B cell (primary cell): ENCODE results near the gene SLC9A9. TPM values are rescaled to one million over a fixed set of nuclear protein-coding genes. Genes with fewer than 3 reads are reported as not detected.

Experiments
- ATAC-seq: fragments of 200-7000 bp; cut with Tn5 transposase; one replicate; pipeline ENCODE4 v1.10.0; 2021; ENCODE audit warnings: low read depth, mild to moderate bottlenecking, moderate number of reproducible peaks, moderate library complexity
- CTCF ChIA-PET: fragments of 350-600 bp; sonication (Branson Sonifier 250); formaldehyde crosslinking; loops from one replicate; lab custom pipeline; 2021; ENCODE audit warnings: antibody characterized with exemption, inconsistent platforms; lab: Charles Lee
- POLR2A ChIA-PET: fragments of 350-600 bp; sonication (Branson Sonifier 250); formaldehyde crosslinking; loops from one replicate; lab custom pipeline; 2021; ENCODE audit warnings: antibody characterized with exemption; lab: Charles Lee
- DNase-seq: peaks from one replicate; pipeline ENCODE4 v3.0.0; 2013
- H2AFZ ChIP-seq: 2 replicates; pipeline ENCODE4 v1.6.1; 2012; ENCODE audit warnings: mild to moderate bottlenecking, low read depth, low read length; ENCODE audit not compliant: insufficient read depth, poor library complexity, severe bottlenecking
- H3K27ac ChIP-seq, 2 donors: 1 replicate in 1 of 2; 2 replicates in 1 of 2; pipeline ENCODE4 v1.5.1; 2012 to 2013; ENCODE audit warnings: low read length in 2 of 2, mild to moderate bottlenecking in 2 of 2, moderate library complexity in 1 of 2
- H3K27me3 ChIP-seq, 4 experiments: fragments of 200-600 bp in 1 of 4; sonication (generic) in 1 of 4; replicated peaks in 1 of 4; 1 replicate in 2 of 4; 2 replicates in 2 of 4; pipeline versions ENCODE4 v1.6.1 to v1.7.0; 2013 to 2016; ENCODE audit warnings: low read length in 3 of 4, mild to moderate bottlenecking in 2 of 4, mixed read lengths in 1 of 4, moderate library complexity in 1 of 4; ENCODE audit not compliant: insufficient read depth in 4 of 4, control insufficient read depth in 3 of 4; ENCODE audit errors: control extremely low read depth in 1 of 4
- H3K36me3 ChIP-seq, 2 experiments: replicated peaks in 1 of 2; 1 replicate in 1 of 2; 2 replicates in 1 of 2; pipeline versions ENCODE4 v1.6.1 to v1.7.1; 2013; ENCODE audit warnings: low read length in 1 of 2; ENCODE audit not compliant: insufficient read depth in 2 of 2, control insufficient read depth in 1 of 2; ENCODE audit errors: control extremely low read depth in 1 of 2, extremely low read depth in 1 of 2
- H3K4me1 ChIP-seq, 2 donors: fragments of 200-600 bp in 1 of 2; sonication (generic) in 1 of 2; 1 replicate in 1 of 2; 2 replicates in 1 of 2; pipeline versions ENCODE4 v1.5.1 to v1.6.1; 2013 to 2017; ENCODE audit warnings: low read length in 2 of 2; ENCODE audit not compliant: control insufficient read depth in 2 of 2, insufficient read depth in 2 of 2
- H3K4me2 ChIP-seq: replicated peaks from 2 replicates; pipeline ENCODE3; 2012; ENCODE audit warnings: mild to moderate bottlenecking, low read depth, low read length; ENCODE audit not compliant: poor library complexity, severe bottlenecking
- H3K4me3 ChIP-seq, 5 experiments: fragments of 200-600 bp in 1 of 5; sonication (generic) in 1 of 5; 1 replicate in 3 of 5; 2 replicates in 2 of 5; pipeline versions ENCODE4 v1.5.1 to v1.7.0; 2011 to 2016; ENCODE audit warnings: low read length in 4 of 5, mild to moderate bottlenecking in 4 of 5, low read depth in 2 of 5, control low read depth in 1 of 5, moderate library complexity in 1 of 5; ENCODE audit not compliant: insufficient read depth in 1 of 5; ENCODE audit errors: control extremely low read depth in 1 of 5, extremely low read depth in 1 of 5
- H3K79me2 ChIP-seq: fragments of 200-600 bp; sonication (generic); one replicate; pipeline ENCODE4 v1.6.0; 2016; ENCODE audit warnings: low read length; ENCODE audit not compliant: control insufficient read depth, insufficient read depth
- H3K9ac ChIP-seq: fragments of 200-600 bp; sonication (generic); 2 replicates; pipeline ENCODE4 v1.6.1; 2017; ENCODE audit warnings: mild to moderate bottlenecking, low read length, moderate library complexity
- H3K9me3 ChIP-seq, 3 donors: one replicate each; pipeline versions ENCODE4 v1.6.1 to v1.7.1; 2013; ENCODE audit warnings: low read length in 2 of 3; ENCODE audit not compliant: control insufficient read depth in 2 of 3, insufficient read depth in 1 of 3; ENCODE audit errors: control extremely low read depth in 1 of 3
- H4K20me1 ChIP-seq: 2 replicates; pipeline ENCODE4 v1.6.0; 2012; ENCODE audit warnings: mild to moderate bottlenecking, low read length; ENCODE audit not compliant: insufficient read depth, control insufficient read depth, poor library complexity, severe bottlenecking
- H3K27ac Mint-ChIP-seq: one replicate; pipeline ENCODE4 v1.8.0; 2021; ENCODE audit warnings: mixed read lengths
- H3K27me3 Mint-ChIP-seq: one replicate; pipeline ENCODE4 v1.8.0; 2021; ENCODE audit warnings: mixed read lengths
- H3K4me1 Mint-ChIP-seq: one replicate; pipeline ENCODE4 v1.8.0; 2021; ENCODE audit warnings: mixed read lengths
- H3K4me3 Mint-ChIP-seq: one replicate; pipeline ENCODE4 v1.8.0; 2021; ENCODE audit warnings: mixed read lengths
- H3K9me3 Mint-ChIP-seq: one replicate; pipeline ENCODE4 v1.8.0; 2022; ENCODE audit warnings: mixed read lengths; ENCODE audit not compliant: insufficient read depth
- CTCF ChIP-seq: fragments of 200-600 bp; IDR thresholded peaks from one replicate; pipeline ENCODE4 v1.8.0; 2022; ENCODE audit warnings: antibody characterized with exemption, mild to moderate bottlenecking
- EZH2 ChIP-seq: IDR thresholded peaks from 2 replicates; pipeline ENCODE4 v1.6.1; 2012; ENCODE audit warnings: borderline replicate concordance, low read depth, mild to moderate bottlenecking, moderate library complexity, low read length; ENCODE audit not compliant: insufficient read depth, poor library complexity, severe bottlenecking
- WGBS: methylation state at CpG from one replicate; pipeline ENCODE4 v1.1.5; 2013; ENCODE audit warnings: missing lambda C conversion rate; ENCODE audit not compliant: insufficient coverage; 5-methylcytosine and 5-hydroxymethylcytosine counted together
- intact Hi-C: fragments of 100-400 bp; cut with micrococcal nuclease; formaldehyde crosslinking; loops from one replicate; pipeline ENCODE4 v1.10.0; 2022
- polyA plus RNA-seq: library from polyadenylated mRNA; depleted of rRNA; stranded (reverse); fragments of >200 nt; gene quantifications from 2 replicates; pipeline ENCODE4 v1.2.3, GENCODE V29; 2012
- total RNA-seq, 2 donors: library from RNA; stranded (reverse); fragments of 120-200 nt in 1 of 2; gene quantifications; 1 replicate in 1 of 2; 2 replicates in 1 of 2; pipeline versions ENCODE4 v1.2.3 to v1.2.4, GENCODE V29; 2013 to 2022

Gene SLC9A9
- total and polyA plus RNA-seq, 2 donors (not counting 1 experiment from before 2014, with no cell fraction given), result 7.7 to 17.3 TPM

DNA sequence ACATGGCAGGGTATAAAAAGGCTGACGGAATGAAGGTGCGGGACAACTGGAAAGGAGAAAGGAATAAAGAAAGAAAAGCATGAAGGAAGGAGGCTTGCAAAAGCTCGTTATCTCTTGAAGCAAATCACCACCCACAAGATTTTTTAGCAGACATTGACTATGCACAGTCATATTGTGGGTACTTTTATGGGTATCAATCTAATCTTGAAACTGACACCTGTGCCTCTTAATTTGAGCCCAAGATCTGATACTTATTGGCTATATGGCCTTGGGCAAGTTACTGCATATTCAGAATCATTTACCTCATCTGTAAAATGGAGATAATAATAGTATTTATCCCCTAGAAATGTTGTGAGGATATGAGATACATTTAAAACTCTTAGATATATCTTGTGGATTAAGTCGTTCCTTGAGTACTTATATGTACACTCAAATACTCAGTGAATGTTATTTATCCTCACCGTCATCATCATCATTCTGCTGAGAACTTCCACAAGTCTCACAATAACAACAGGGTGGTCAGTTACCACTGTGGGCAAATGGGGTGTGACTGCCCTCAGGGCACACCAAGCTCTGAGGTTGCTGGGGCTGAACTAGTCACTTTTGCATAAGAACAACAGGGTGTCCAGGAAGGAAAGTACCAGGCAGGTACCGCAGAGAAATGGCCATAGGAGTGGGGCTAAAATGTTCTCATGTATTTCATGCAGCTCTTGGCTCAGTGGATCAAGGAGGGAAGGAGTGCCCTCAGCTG, 266.1 kb downstream of the SLC9A9 start:
- Histone ChIP-seq H3K4me3 (no peak overlapping the region), H3K4me1 (peaks cover 17 to 18% of the 10 kb centered on the region in 2 donors), H3K36me3 (no peaks in the 10 kb centered on the region), H2AFZ (no peak overlapping the region), H3K27ac (no peak overlapping the region), H3K4me2 (no peak overlapping the region), H4K20me1 (no peaks in the 10 kb centered on the region), H3K9ac (no peak overlapping the region), H3K27me3 (no peaks in the 10 kb centered on the region), H3K79me2 (no peaks in the 10 kb centered on the region), H3K9me3 (no peaks in the 10 kb centered on the region)
- Mint-ChIP-seq H3K4me1 (peaks cover 31% of the 10 kb centered on the region), H3K4me3 (no peak overlapping the region), H3K27ac (peak overlapping the region; percentile 42), H3K27me3 (no peaks in the 10 kb centered on the region), H3K9me3 (no peaks in the 10 kb centered on the region)
- ChIA-PET CTCF (interaction anchor here (0.6 to 0.7 kb wide), 2 partner anchors 46 to 50 kb away, joined by 4 read pairs; no protein-coding TSS in a partner anchor), POLR2A (no interaction called here)
- intact Hi-C loops, result no loop called here
- 71% methylated on average over 3 of the region's 6 CpGs for WGBS
- TF ChIP-seq EZH2 (no peak), CTCF (no peak)
- DNase-seq (no peak), ATAC-seq (no peak)

DNA sequence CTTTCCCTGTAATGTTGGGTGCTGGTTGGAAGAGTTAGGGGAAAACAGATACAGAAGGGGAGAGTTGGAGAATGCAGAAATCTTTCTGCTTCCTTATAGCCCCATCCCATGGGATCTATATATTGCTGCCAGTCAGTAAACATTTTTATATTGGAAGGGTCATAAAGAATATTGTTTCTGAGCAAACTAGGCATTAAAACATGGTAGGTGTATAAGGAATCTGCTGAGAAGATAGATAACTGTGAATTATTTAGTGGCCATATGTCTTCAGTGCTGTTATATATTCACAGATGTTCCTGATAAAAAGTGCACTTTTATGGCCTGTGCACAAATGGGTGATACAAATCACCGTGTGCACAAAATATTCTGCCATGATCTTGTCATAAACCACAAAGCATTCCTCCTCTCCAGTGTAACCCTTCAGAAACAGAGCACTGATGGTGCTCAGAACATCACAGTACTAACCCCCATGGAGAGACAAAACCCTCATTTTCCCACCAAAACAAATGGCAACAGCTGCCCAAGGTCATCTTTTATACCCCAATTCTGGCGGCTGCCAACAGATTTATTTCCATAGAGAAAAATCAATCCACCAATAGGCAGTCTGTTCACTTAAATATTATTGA, 269.3 kb downstream of the SLC9A9 start:
- DNase-seq (no peak), ATAC-seq (no peak)
- H4K20me1 ChIP-seq, result no peaks in the 10 kb centered on the region
- Mint-ChIP-seq H3K4me3 (no peak overlapping the region), H3K4me1 (peaks cover 10% of the 10 kb centered on the region), H3K9me3 (no peaks in the 10 kb centered on the region), H3K27me3 (no peaks in the 10 kb centered on the region), H3K27ac (no peak overlapping the region)
- no peak overlapping the region for H2AFZ ChIP-seq
- no peak overlapping the region for H3K27ac ChIP-seq
- no peaks in the 10 kb centered on the region for H3K79me2 ChIP-seq
- no peaks in the 10 kb centered on the region for H3K9me3 ChIP-seq
- H3K4me2 ChIP-seq, result no peak overlapping the region
- WGBS, result 100% methylated on average over 1 of the region's 2 CpGs
- H3K4me3 ChIP-seq, result no peak overlapping the region
- no peaks in the 10 kb centered on the region for H3K4me1 ChIP-seq
- no peak for TF ChIP-seq CTCF
- TF ChIP-seq EZH2, result no peak
- ChIA-PET CTCF (no interaction called here), POLR2A (no interaction called here)
- no peak overlapping the region for H3K9ac ChIP-seq
- no peaks in the 10 kb centered on the region for H3K27me3 ChIP-seq
- H3K36me3 ChIP-seq, result peaks cover 0 to 5% of the 10 kb centered on the region in 2 experiments
- intact Hi-C loops, result no loop called here
